H54 (cell line): ENCODE data around the gene CFAP57.

ENCODE experiments used
- DNase-seq: peaks from one replicate; pipeline ENCODE4 v3.0.0; 2011; ENCODE audit warnings: low spot score, mixed read lengths; ENCODE audit not compliant: insufficient read length
- FAIRE-seq: peaks from 3 replicates; lab custom pipeline; 2011; peaks lifted over from hg19 to GRCh38; lab: Jason Lieb, UNC
- POLR2A ChIP-seq: IDR thresholded peaks from 2 replicates; pipeline ENCODE4 v1.6.1; 2011; ENCODE audit warnings: low read depth, mild to moderate bottlenecking, low read length

The CFAP57 gene

DNA sequence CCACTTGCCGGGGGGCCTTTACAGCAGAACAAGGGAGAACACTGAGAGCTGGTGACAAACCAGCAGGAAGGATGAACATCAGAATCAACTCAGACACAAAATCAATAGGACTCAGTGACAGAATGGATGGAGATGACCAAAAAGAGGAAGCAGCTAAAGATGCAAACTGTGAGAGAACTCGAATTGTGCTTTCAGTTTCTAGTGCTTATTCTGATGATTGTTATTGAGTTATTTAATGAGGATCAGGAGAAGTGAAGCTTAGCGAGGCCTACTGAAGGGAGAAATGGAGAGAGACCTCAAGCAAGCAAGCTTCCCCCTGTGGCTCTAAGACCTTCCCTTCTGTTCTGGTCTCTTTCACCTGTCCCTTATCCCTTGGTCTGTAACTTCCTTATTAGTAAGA, 67.4 kb downstream of the CFAP57 start:
- FAIRE-seq, result no peak

DNA sequence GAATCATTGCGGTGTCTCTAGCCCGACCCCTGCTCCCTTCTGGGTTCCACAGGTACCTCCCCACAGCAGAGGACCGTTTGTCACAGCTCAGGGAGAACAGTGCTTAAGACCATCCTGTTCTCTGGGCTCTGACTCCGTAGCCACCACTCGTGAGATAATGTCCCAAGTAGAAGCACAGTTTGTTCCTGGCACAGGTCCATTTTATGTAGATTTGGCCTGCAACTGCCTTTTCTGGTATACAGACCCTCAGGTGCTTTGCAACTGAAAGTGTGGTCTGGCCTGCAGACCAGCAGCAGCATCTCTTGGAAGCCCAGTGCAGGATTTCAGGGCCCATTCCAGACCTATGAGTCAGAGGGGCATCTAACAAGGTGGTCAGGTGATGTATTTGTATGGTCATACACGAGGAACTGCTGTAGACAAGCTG, 69.3 kb downstream of the CFAP57 start:
- no peak for TF ChIP-seq POLR2A
- no peak for FAIRE-seq
- peak; percentile 64 for DNase-seq

More for the DNA sequence above, 67.4 kb downstream of the CFAP57 start:
- no peak for TF ChIP-seq POLR2A
- no peak for DNase-seq

DNA sequence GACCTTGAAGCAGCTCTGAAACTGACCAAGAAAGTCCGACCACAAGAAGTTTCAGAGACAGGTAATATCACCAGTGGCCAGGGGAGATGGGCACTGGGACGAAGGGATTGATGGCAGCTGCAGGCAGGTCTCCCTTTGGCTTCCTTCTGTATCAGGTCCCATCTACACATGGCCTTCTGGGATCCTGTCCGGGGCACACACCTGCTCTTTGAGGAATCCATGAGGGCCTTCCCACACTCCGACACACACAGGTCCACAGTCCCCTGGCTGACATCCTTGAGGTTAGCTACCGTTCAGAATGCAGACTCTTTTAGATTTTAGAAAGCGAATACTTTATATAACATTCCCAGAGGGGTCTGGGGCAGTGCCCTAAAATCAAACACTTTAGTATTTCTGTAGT, 71.2 kb downstream of the CFAP57 start:
- FAIRE-seq (no peak), DNase-seq (no peak)
- no peak for TF ChIP-seq POLR2A

DNA sequence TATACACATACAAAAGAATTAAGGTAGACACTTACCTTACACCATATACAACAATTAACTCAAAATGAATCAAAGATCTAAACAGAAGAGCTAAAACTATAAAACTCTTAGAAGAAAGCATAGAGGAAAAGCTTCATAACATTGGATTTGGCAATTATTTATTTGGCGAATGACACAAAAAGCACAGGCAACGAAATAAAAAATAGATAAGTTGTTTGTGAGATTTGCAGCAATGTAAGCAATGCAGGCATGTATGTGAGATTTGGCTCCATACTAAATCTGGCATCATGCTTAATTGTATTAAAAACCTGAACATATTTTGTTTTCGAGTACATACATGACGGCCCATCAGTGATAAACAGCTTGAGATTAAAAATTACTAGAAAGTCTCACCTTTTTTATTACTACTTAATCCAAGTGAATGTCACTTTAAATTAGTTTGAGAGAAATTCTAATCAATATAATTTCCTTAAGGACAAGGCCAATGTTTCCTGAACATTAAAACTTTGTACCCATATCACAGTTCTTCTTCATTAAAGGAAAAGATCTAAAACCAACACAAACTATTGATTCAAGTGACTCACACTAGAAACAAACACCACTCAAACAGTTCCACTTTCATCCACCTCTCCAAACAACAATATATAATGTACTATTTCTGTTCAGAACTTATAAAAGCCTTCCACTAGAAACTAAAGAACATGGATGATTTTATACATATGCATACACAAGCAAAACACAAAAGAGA, 74.5 kb downstream of the CFAP57 start:
- DNase-seq (no peak), FAIRE-seq (no peak)
- no peak for TF ChIP-seq POLR2A

DNA sequence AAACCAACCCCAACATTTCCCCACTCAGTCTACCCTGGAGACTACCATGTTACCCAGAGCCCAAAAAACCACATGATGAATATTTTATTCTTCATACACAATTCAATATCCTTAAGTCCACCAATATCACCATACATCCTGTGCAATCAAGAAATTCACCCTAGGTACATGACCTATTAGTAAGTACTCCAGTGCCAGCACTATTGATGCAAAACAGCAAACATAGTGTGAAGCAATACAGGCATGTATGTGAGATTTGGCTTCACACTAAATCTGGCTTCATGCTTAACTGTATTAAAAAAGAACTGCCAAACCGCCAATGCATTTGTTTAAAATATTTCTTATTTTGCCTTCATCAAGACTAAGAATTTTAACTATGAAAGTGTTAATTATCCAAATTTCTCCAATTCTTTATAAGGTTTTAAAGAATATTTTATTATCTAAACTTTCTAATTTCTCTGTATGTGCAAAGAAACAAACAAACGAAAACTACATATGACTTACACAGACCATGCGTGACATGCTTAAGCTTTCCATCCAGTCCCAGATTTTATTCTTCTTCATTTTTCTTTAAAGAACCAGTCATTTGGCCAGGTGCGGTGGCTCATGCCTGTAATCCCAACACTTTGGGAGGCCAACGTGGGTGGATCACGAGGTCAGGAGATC, 75.3 kb downstream of the CFAP57 start:
- FAIRE-seq, result no peak
- DNase-seq, result no peak
- no peak for TF ChIP-seq POLR2A

DNA sequence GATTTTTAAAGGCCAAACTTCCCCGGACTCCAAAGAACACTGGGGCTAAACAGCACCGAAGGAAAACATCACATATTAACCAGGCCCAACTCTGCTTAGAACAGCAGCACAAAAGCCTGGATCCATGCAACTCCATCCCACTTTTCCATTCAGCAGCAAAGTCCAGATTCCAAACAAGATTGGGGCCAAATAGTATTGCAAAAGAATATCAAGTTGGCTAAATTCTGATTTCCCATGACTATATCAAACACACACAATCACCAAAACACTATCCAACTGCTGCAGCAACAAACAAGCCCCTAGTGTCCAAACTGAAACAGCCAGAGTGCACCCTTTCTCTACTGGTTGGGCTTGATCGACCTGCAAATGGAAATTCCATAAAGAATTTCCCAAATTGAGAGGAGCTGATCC, 78.2 kb downstream of the CFAP57 start:
- FAIRE-seq, result no peak
- no peak for DNase-seq
- no peak for TF ChIP-seq POLR2A

DNA sequence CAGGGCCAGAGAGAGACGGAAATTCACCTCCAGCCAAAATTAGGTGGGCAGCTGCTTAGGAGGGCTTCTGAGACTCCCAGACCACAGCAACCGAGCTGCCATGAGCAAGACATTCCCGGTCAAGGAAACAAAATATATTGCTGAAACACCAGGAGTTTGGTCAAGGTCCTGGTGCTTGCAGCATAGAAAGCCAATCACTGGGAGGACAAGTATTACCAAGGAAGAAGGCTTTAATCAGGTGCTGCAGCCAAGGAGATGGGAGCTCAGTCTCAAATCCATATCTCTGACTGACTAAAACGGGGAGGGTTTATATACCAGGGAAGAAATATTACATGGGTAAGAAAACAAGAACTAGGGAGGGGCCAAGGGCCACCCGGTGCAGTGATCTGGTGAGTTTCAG, 78.9 kb downstream of the CFAP57 start:
- no peak for DNase-seq
- TF ChIP-seq POLR2A, result no peak
- FAIRE-seq, result no peak

DNA sequence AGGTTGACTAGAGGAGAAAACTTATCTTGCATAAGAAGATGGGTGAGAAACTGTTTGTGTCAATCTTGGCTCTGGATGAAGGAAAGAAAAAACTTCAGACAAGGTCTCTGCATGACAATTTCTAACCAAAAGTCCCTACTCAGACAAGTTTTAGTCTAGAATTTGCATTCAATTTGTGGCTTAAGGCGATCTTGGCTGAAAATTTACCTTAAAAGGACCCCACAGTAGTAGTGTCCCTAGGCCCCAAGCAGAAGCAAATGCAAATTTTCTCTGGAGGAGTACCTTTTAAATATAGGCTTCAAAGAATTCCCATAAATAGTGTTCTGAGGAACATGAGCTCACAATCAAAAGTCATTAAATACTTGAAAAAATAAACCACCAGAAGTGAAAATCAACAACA, 80.1 kb downstream of the CFAP57 start:
- TF ChIP-seq POLR2A, result no peak
- FAIRE-seq (no peak), DNase-seq (no peak)

DNA sequence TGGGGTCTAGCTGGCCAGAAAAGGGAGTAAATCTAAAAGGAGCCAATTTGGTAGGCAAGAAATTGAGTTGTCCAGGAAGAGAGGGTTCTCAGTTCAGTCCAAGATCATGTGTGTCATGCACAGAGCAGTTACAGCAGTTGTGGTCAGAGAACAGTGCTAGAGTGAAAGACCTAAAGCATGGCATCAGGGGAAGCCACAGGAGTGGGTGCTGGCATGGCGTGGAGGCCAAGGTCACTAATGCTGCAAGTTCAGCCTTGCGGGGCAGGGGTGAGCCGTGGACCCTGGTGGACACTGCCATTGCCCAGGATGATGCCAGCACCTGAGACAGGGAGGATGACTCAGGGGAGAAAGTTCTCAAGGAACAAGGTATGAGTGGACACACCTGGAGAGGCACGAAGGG, 81.0 kb downstream of the CFAP57 start:
- FAIRE-seq (no peak), DNase-seq (no peak)
- no peak for TF ChIP-seq POLR2A

DNA sequence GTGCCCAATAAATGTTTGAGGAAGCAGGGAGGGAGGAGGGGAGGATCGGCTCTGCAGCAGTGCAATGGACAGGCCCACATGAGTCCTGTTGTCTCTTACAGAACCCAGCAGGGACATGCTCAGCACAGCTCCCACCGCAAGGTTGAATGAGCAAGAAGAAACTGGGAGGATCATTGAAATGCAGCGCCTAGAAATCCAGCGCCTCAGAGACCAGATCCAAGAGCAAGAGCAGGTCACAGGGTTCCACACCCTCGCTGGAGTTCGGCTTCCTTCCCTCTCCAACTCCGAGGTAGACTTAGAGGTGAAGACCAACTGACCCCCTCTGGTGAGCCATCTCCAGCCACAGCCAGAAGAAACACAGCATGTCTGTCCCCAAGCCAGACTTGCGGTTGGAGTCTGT, 81.7 kb downstream of the CFAP57 start:
- FAIRE-seq, result no peak
- TF ChIP-seq POLR2A, result no peak
- no peak for DNase-seq

DNA sequence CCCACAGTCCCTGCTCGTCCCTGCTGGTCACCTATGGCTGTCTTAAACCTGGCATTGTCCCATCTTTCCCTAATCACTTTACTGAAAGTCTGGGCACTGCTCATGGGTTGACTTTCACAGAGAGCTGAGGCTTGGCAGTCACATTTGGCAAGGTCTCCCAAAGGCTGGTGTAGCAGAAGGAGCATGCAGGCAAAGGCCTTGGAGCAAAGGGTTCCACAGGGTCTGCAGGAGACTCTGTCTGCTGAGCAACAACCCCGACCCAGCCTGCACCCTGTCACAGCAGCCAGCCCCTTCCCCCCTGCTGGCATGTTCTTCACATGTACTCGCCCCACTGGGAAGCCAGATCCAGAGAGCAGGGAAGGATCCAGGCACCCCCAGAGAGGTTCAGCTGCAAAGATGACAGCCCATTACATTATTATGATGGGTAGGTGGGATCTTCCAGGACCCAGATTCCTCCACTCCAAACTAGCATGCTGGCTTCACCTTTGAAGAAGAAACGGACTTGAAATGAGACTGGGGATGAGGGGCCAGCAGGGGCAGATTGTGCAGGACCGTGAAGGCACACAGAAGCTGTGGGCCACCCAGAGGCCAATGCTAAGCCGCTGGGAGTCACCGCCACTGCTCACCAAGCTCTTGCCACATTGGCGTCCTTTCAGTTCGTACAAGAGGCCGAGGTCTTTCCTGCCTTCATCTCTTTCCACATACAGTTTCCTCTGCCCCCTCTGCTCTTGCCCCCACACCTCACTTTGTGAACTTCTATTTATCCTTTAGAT, 83.5 kb downstream of the CFAP57 start:
- DNase-seq, result no peak
- no peak for FAIRE-seq
- TF ChIP-seq POLR2A, result no peak

DNA sequence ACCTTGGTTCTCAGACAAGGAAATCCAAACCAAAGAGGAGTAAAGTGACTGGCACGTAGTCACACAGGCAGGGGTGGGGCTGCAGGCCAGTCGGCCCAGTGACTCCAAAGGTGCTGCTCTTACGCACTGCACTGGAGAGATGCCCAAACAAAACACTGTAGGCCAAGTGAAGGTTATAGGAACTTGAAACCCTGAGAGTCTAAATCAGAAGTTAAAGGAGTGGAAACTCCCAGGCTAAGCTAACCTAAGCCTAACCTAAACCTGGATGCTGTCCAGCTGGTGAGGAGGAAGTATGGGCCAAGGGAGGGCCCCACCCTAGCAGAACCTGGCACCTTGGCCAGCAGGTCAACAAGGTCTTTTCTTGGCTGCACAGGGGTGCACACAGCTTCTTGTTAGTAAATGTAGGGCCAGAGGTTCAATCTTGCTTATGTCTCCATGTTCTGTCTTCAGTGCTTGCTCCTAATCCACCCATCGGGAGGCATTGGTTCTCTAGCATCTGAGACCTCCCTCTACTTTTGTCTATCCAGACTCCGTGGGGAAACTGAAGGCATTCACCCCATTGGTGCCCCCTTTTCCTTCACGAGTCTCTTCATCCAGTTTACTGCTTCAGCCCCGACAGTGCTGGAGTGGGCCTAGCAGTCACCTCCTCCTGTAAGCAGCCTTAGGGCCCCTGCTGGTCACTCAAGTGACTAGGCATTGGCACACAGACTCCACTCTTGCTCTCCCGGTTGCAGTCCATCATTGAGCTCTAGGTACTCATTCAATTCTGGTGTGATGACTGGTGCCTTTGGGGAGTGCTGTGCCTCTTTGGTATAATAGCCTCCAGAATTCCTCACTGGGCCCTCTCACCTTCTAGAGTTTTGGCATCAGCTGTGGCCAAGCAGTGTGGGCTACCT, 84.8 kb downstream of the CFAP57 start:
- DNase-seq, result no peak
- FAIRE-seq, result no peak
- no peak for TF ChIP-seq POLR2A

DNA sequence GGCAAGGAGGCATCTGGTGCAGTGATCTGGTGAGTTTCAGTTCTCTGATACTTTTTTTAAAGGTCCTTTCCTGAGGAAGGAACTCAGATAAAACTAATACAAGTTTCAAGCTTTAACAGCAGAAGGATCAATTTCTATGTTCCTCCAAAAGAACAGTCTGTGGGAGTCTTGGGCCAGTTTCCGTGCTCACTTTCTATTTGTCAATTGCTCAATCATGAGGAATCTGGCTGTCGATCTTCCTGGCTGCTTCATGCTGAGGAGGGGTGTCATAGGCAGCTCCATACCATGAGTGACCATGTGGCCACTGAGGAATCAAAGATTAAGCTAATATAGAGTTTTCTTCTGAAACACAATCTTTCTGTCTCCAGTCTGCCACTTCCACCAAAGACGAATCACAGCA, 86.2 kb downstream of the CFAP57 start:
- no peak for FAIRE-seq
- DNase-seq, result no peak
- no peak for TF ChIP-seq POLR2A
